HFF-Myc (cell line): Measurements from ENCODE around the gene HPS1.

ENCODE experiments used
- DNase-seq: peaks from one replicate; pipeline ENCODE4 v3.0.0-alpha.2; 2011; ENCODE audit warnings: low read depth; ENCODE audit errors: extremely low read depth
- H3K4me3 ChIP-seq: replicated peaks from 2 replicates; pipeline ENCODE4 v1.5.1; 2011; ENCODE audit warnings: low read depth, mild to moderate bottlenecking, control low read depth, low read length
- TF ChIP-seq, protein P1 (sequence below): IDR thresholded peaks from 2 replicates; pipeline ENCODE4 v1.5.1; 2012; ENCODE audit warnings: mild to moderate bottlenecking, low read depth, low read length, control low read depth; ENCODE audit errors: missing control alignments

HPS1 gene

DNA sequence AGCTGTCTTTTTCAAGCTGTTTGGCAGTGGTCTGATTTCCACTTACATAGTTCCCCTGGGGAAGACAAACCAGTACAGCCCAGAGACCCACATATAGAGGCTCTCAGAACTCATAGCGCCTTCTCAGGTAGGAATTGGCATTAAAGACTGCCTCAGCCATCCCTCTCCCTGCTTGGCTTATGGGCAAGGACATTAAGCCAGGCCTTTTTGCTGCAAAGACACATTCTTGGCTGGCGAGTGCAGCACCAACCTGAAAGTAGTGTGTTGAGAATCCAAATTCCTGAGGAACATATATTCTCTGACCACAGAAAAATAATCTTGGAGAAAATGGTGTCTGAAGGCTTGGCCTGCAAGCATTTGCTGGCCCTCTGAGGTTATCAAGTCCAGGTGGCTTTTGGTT, 39.2 kb upstream of the HPS1 start:
- no peak for DNase-seq
- H3K4me3 ChIP-seq, result no peak overlapping the region
- TF ChIP-seq, protein P1, sequence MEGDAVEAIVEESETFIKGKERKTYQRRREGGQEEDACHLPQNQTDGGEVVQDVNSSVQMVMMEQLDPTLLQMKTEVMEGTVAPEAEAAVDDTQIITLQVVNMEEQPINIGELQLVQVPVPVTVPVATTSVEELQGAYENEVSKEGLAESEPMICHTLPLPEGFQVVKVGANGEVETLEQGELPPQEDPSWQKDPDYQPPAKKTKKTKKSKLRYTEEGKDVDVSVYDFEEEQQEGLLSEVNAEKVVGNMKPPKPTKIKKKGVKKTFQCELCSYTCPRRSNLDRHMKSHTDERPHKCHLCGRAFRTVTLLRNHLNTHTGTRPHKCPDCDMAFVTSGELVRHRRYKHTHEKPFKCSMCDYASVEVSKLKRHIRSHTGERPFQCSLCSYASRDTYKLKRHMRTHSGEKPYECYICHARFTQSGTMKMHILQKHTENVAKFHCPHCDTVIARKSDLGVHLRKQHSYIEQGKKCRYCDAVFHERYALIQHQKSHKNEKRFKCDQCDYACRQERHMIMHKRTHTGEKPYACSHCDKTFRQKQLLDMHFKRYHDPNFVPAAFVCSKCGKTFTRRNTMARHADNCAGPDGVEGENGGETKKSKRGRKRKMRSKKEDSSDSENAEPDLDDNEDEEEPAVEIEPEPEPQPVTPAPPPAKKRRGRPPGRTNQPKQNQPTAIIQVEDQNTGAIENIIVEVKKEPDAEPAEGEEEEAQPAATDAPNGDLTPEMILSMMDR, result no peak

DNA sequence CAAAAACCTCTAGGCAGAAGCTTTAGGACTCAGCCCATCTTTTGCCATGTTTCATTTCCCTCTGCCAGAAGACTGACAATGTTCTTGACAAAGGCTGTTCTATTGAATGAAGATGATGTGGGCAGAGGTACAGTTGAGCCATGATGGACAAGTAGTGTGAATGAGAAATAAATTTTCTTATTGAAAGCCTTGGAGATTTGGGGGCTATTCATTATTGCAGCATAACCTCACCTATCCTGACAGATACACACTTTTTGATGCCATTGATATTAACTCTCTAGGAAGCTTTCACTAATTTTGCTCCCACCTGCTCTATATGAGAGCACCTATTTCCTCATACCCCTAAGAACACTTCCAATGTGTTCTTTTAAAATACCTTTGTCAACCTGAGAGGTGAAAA, 36.9 kb upstream of the HPS1 start:
- no peak overlapping the region for H3K4me3 ChIP-seq
- TF ChIP-seq, protein P1, result no peak
- no peak for DNase-seq

DNA sequence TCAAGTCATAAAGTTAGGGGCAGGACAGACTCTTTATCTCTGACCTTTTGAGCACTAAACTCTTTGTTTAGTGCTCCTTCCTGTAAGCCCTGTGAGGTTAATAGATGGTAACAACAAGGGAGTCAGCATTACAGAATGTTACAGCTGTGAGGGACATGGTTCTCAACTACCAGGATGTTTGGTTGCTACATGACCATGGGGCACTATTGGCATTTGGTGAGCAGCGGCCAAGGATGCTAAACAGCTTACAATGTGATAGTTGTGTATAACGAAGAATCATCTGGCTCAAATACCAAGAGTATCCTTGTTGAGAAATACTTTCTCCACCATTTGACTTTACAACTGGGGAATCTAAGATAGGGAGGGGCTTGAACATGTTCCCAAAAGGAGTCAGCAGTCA, 35.4 kb upstream of the HPS1 start:
- no peak for DNase-seq
- TF ChIP-seq, protein P1, result no peak
- no peak overlapping the region for H3K4me3 ChIP-seq

DNA sequence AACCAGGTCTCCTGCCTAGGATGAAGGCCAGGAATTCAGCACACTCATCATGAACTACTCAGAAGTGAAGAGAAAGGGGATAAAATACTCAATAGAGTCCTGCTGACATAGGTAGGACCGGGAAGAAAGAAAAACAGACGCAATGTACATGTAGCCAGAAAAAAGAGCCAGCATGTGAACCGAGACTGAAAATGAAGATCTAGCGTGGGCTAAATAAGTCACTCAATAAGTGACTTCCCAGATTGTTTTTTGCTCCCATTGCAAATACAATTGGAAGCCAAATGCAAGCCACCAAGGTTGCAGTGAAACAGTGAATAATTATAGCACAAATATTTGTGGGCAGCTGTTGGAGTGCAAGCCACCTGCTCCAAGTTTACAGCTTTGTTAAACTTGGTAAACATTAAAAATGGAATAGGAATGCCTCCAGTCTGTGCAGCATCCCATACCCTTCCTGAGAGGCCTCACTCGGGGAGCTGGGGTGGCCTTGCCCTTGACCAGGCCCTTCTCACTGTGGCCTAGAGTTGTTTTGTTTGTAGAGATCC, 34.7 kb upstream of the HPS1 start:
- TF ChIP-seq, protein P1, result no peak
- DNase-seq, result no peak
- H3K4me3 ChIP-seq, result no peak overlapping the region

DNA sequence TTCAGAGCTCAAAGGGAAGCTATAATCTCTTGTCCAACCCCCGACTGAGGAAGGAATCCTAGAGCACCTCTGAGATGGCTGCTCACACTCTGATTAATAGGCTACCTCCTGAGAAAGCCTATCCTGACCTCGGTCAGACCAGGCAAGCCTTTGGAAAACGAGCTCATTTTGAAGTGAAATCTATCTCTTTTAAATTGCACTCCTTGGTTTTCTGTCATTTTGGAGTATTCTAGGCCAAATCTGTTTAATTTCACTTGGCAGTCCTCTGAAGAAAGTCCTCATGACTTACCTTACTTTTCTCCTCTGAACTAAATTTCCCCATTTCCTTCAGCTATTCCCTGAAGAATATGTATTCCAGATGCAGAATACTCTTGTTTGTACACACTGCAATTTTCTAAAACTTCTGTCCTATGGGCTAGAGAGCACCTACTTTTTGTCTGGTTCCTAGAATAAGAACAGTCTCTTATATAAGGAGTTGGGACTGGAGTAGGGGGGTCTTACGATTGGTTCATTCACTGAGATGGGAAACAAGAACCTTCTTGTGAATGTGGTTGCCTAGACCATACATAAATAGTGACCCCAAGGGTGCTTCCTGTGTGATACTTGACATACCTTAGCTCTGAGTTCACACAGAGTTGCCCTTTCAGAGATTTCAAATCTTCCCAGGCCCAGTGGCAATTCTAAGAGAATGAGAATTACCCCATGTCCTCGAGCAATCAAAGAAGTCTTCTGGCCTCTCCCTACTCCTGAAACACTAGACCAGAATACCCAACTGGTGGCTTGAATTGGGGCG, 31.9 kb upstream of the HPS1 start:
- TF ChIP-seq, protein P1, result no peak
- H3K4me3 ChIP-seq, result no peak overlapping the region
- DNase-seq, result no peak

DNA sequence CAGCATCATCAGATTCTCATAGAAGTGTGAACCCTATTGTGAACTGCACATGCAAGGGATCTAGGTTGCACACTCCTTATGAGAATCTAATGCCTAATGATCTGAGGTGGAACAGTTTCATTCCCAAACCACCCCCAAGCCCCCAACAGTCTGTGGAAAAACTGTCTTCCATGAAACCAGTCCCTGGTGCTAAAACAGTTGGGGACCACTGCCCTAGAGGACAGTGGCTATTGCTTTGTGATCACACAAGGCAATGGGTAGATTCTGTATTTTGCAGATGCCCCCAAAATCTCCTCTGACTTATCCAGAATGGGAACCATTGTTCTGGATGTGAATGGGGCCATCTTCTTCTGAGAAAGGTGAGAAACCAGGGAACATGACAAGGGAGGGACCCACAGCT, 31.1 kb upstream of the HPS1 start:
- TF ChIP-seq, protein P1, result no peak
- DNase-seq, result no peak
- no peak overlapping the region for H3K4me3 ChIP-seq
